WTC11 (cell line): Measurements from ENCODE around the gene OSM.

ENCODE experiments used
- JUN ChIP-seq: sonication (generic); formaldehyde crosslinking; IDR thresholded peaks from 2 replicates; pipeline ENCODE4 v1.8.0; 2023; ENCODE audit warnings: mild to moderate bottlenecking, missing genetic modification reagents
- NR2C2 ChIP-seq: sonication (generic); formaldehyde crosslinking; IDR thresholded peaks from 2 replicates; pipeline ENCODE4 v1.8.0; 2022; ENCODE audit warnings: mild to moderate bottlenecking, missing genetic modification reagents
- TF ChIP-seq, protein P1 (sequence below): fragments of 200-600 bp; IDR thresholded peaks from 2 replicates; pipeline ENCODE4 v1.8.0; 2022; ENCODE audit warnings: antibody characterized with exemption
- TF ChIP-seq, protein P2 (sequence below): sonication (generic); formaldehyde crosslinking; IDR thresholded peaks from 2 replicates; pipeline ENCODE4 v1.8.1; 2022; ENCODE audit warnings: mild to moderate bottlenecking, moderate library complexity, missing genetic modification reagents

DNA sequence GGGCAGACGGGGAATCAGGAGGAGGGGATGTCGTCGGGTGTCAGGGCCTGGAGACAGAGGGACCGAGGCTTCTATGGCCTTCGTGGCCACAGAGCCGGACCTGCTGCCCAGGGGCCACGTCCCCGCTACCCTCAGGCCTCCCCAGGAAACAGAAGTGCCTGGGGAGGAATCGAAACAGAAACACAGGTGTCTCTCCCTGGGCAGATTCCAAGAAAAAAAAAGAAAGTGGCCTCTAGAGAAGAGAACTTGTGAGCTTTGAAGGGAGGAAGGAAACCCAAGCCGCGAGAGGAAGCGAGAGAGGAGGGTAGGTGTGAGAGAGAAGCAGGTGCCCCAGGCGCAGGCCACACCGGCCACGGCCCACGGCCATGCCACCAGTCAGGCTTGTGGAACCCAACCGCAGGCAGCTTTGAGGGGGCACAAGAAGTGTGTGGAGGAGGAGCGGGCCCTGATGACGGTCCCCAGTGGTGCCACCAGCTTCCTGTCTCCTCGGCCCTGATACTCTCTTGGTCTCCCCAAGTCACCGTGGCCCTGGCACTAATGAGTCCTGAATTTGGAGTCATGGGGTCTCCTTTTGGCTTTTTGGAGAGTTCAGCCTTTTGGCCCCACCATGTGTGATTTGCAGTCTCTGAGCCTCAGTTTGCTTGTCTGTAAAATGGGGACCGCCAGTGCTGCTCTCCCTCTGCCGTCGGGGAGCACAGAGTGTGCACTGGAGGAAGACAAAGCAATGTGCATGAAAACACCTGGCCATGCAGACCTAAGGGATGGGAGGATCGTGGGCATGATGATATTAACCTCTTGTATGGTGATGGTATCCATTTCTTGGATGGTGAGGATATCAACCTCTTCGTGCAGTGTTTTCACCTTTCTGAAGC lies 45.3 kb downstream of the OSM start:
- TF ChIP-seq, protein P1, sequence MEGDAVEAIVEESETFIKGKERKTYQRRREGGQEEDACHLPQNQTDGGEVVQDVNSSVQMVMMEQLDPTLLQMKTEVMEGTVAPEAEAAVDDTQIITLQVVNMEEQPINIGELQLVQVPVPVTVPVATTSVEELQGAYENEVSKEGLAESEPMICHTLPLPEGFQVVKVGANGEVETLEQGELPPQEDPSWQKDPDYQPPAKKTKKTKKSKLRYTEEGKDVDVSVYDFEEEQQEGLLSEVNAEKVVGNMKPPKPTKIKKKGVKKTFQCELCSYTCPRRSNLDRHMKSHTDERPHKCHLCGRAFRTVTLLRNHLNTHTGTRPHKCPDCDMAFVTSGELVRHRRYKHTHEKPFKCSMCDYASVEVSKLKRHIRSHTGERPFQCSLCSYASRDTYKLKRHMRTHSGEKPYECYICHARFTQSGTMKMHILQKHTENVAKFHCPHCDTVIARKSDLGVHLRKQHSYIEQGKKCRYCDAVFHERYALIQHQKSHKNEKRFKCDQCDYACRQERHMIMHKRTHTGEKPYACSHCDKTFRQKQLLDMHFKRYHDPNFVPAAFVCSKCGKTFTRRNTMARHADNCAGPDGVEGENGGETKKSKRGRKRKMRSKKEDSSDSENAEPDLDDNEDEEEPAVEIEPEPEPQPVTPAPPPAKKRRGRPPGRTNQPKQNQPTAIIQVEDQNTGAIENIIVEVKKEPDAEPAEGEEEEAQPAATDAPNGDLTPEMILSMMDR: no peak
- TF ChIP-seq, protein P2, sequence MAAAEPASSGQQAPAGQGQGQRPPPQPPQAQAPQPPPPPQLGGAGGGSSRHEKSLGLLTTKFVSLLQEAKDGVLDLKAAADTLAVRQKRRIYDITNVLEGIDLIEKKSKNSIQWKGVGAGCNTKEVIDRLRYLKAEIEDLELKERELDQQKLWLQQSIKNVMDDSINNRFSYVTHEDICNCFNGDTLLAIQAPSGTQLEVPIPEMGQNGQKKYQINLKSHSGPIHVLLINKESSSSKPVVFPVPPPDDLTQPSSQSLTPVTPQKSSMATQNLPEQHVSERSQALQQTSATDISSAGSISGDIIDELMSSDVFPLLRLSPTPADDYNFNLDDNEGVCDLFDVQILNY (CRISPR knock-in tag): no peak
- TF ChIP-seq JUN: no peak
- no peak for TF ChIP-seq NR2C2
